Measurements from ENCODE around the gene CEP170. TPM values are rescaled to one million over a fixed set of nuclear protein-coding genes. Genes with fewer than 3 reads are reported as not detected.
"Not testable (repeated sequence)": the region's sequence is repeated elsewhere in the genome, so short reads cannot be mapped to it uniquely, and the experiment has no call there.

The CEP170 gene
- polyA plus RNA-seq, 2 of the 4 experiments (the other 2 are of a cell fraction): 31.0 to 69.6 TPM

GRCh38 chr1:243107171-243107570 is 147.9 kb downstream of the CEP170 start:
- DNase-seq (ENCODE audit: low read depth in 1 of 2, low spot score in 1 of 2); FAIRE-seq: not testable (repeated sequence)
- WGBS (ENCODE audit: missing lambda C conversion rate): 78% methylated on average over 12 of the region's 12 CpGs

DNA sequence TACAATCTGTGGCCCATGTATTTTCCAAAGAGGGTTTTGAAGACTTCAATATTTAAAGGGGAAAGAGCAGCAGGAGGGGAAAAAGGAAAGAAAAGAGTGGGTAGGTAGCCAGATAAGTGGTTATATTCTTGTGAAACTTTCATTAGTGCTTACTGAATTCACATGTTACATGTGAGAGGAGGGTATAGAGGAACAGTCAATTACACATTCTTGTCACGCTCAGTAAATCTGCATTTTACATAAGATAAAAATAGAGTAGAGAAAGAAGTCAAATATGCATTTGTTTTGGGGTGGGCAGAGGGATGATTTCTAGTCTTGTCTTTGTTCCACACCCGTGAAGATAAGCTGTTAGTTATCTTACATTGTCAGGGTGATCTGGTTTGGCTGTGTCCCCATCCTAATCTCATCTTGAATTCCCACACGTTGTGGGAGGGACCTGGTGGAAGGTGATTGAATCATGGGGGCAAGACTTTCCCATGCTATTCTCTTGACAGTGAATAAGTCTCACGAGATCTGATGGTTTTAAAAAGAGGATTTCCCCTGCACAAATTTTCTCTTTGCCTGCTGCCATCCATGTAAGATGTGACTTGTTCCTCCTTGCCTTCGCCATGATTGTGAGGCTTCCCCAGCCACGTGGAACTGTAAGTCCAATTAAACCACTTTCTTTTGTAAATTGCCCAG is 149.3 kb downstream of the CEP170 start:
- DNase-seq (ENCODE audit: low read depth in 1 of 2, low spot score in 1 of 2); H3K4me3 ChIP-seq; H3K9me3 ChIP-seq; H3K4me2 ChIP-seq; FAIRE-seq; POLR2A ChIA-PET; H3K4me1 ChIP-seq; H3K27ac ChIP-seq; ATAC-seq; CTCF ChIA-PET: not testable (repeated sequence)
- 51% methylated on average over 6 of the region's 6 CpGs for WGBS (ENCODE audit: missing lambda C conversion rate)

More at GRCh38 chr1:243107171-243107570, 147.9 kb downstream of the CEP170 start:
- TF ChIP-seq MAFK (IDR thresholded peaks at IDR 0.05; ENCODE audit: partially characterized antibody): peak; percentile 81
- ATAC-seq, H3K9me3 ChIP-seq, H3K4me3 ChIP-seq, CTCF ChIA-PET, H3K27ac ChIP-seq, H3K4me1 ChIP-seq, POLR2A ChIA-PET, H3K4me2 ChIP-seq: not testable (repeated sequence)

DNA sequence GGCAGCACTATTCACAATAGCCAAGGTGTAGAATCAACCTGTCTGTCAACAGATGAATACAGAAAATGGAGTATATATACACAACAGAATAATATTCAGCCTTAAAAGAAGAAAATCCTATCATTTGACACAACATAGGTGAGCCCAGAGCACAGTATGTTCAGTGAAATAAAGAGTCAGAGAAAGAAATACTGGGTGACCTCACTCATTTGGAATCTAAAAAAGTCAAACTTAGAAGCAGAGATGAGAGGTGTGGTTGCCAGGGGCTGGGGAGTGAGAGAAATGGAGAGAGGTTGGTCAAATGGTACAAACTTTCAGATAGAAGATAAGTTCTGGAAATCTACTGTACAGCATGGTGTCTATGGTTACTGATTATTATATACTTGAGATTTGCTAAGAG is 150.0 kb downstream of the CEP170 start:
- DNase-seq (ENCODE audit: low read depth in 1 of 2, low spot score in 1 of 2); H3K27ac ChIP-seq; POLR2A ChIA-PET; H3K4me1 ChIP-seq; CTCF ChIA-PET; H3K9me3 ChIP-seq; FAIRE-seq; H3K4me3 ChIP-seq: not testable (repeated sequence)
- ATAC-seq: peak; percentile 41 to 51; a peak in 4 of 6 replicates
- peak overlapping the region; percentile 10; the same call in 1 of the 3 replicates for H3K4me2 ChIP-seq

DNA sequence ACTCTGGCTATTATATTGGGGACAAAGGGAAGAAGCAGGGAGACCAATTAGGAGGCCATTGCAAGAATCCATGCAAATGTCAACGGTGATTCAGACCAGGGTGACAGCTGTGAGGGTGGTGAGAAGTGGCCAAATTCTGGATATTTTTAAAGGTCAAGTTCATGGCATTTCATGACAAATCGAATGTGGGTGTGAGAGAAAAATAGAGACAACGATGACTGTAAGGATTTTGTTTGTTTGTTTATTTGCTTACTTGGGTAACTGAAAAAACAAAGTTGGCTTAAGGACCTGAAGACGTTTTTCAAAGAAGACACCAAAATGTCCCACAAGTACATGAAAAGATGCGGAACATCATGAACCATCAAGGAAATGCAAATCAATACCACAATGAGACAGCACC is 150.6 kb downstream of the CEP170 start:
- H3K27ac ChIP-seq; POLR2A ChIA-PET; DNase-seq (ENCODE audit: low read depth in 1 of 2, low spot score in 1 of 2); H3K4me3 ChIP-seq; FAIRE-seq; H3K4me1 ChIP-seq; CTCF ChIA-PET; ATAC-seq; H3K4me2 ChIP-seq; H3K9me3 ChIP-seq: not testable (repeated sequence)
- whole genome bisulfite sequencing (ENCODE audit: missing lambda C conversion rate): 39% methylated on average over 5 of the region's 5 CpGs

DNA sequence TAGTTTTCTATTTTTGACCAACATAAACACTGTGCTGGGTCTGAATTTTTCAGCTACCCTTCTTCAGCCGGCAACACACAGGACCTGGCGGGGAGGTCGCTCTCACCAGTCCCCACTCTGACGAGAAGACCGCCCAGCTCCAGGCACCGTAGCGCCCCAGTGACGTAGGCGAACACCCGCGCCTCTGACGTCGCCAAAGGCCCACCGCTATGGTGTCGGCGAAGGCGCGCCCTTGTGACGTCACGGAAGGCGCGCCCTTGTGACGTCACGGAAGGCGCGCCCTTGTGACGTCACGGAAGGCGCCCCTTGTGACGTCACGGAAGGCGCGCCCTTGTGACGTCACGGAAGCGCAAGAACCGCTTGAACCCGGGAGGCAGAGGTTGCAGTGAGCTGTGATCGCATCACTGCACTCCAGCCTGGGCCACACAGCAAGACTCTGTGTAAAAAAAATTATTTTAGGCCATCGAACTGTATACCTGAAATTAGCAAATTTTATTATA is 153.5 kb downstream of the CEP170 start:
- Histone ChIP-seq H3K4me2 (peak overlapping the region; percentile 72), H3K27ac (peak overlapping the region; percentile 75 to 86), H3K4me3 (peak overlapping the region; percentile 59)
- DNase-seq (ENCODE audit: low read depth in 1 of 2, low spot score in 1 of 2) (peak; percentile 29 to 90), ATAC-seq (peak; percentile 92 to 99)
- TF ChIP-seq JUN (IDR thresholded peaks at IDR 0.05) (peak in 1 of 2 experiments; percentile 66; a peak in 2 of 5 replicates), RFX5 (IDR thresholded peaks at IDR 0.05) (0 out of 2 replicates have a peak, but pooled peaks have one; percentile 33), MAX (IDR thresholded peaks at IDR 0.05) (peak; percentile 45; the same call in 1 of the 2 replicates), FOSL2 (CRISPR knock-in tag; IDR thresholded peaks at IDR 0.05) (peak; percentile 50; the same call in 1 of the 2 replicates), PHF8 (IDR thresholded peaks at IDR 0.05; ENCODE audit: borderline replicate concordance, low read depth) (peak; percentile 68; the same call in 1 of the 2 replicates), POLR2A (IDR thresholded peaks at IDR 0.05; ENCODE audit: low read length) (peak; percentile 38; the same call in 1 of the 2 replicates)
- TF ChIP-seq, protein P1, sequence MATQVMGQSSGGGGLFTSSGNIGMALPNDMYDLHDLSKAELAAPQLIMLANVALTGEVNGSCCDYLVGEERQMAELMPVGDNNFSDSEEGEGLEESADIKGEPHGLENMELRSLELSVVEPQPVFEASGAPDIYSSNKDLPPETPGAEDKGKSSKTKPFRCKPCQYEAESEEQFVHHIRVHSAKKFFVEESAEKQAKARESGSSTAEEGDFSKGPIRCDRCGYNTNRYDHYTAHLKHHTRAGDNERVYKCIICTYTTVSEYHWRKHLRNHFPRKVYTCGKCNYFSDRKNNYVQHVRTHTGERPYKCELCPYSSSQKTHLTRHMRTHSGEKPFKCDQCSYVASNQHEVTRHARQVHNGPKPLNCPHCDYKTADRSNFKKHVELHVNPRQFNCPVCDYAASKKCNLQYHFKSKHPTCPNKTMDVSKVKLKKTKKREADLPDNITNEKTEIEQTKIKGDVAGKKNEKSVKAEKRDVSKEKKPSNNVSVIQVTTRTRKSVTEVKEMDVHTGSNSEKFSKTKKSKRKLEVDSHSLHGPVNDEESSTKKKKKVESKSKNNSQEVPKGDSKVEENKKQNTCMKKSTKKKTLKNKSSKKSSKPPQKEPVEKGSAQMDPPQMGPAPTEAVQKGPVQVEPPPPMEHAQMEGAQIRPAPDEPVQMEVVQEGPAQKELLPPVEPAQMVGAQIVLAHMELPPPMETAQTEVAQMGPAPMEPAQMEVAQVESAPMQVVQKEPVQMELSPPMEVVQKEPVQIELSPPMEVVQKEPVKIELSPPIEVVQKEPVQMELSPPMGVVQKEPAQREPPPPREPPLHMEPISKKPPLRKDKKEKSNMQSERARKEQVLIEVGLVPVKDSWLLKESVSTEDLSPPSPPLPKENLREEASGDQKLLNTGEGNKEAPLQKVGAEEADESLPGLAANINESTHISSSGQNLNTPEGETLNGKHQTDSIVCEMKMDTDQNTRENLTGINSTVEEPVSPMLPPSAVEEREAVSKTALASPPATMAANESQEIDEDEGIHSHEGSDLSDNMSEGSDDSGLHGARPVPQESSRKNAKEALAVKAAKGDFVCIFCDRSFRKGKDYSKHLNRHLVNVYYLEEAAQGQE (IDR thresholded peaks at IDR 0.05): peak; percentile 15; the same call in 1 of the 2 replicates
- H3K4me1 ChIP-seq; H3K9me3 ChIP-seq; FAIRE-seq; CTCF ChIA-PET; POLR2A ChIA-PET; TF ChIP-seq FOSL2 (IDR thresholded peaks at IDR 0.05): not testable (repeated sequence)
- WGBS (ENCODE audit: missing lambda C conversion rate): 31% methylated on average over 32 of the region's 40 CpGs

DNA sequence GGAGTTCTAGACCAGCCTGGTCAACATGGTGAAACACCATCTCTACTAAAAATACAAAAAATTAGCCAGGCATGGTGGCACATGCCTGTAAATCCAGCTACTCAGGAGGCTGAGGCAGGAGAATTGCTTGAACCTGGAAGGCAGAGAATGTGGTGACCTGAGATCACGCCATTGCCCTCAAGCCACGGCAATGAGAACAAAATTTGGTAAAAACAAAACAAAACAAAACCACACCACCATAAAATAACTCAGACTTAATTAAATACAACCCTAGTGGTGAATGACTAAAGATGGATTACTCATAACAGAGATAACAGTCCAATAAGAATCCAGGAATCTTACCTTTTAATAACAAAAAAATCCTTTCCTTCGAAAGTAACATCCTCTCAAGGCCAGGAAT is 167.7 kb downstream of the CEP170 start:
- POLR2A ChIA-PET; H3K4me3 ChIP-seq; H3K27ac ChIP-seq; H3K4me1 ChIP-seq; CTCF ChIA-PET; ATAC-seq; H3K4me2 ChIP-seq; DNase-seq (ENCODE audit: low read depth in 1 of 2, low spot score in 1 of 2); H3K9me3 ChIP-seq; FAIRE-seq: not testable (repeated sequence)
- 90% methylated on average over 3 of the region's 3 CpGs for whole genome bisulfite sequencing (ENCODE audit: missing lambda C conversion rate)
